Activated effector memory CD4-positive, alpha-beta T cell treated with Interleukin-2 at 50 U/mL for 16 hours (primary cell): ENCODE data around the gene STX3.
"Not testable (repeated sequence)": the region's sequence is repeated elsewhere in the genome, so short reads cannot be mapped to it uniquely, and the experiment has no call there.

Experiments
- DNase-seq: peaks from one replicate; pipeline ENCODE4 v3.0.0-alpha.2; 2020

The STX3 gene

DNA sequence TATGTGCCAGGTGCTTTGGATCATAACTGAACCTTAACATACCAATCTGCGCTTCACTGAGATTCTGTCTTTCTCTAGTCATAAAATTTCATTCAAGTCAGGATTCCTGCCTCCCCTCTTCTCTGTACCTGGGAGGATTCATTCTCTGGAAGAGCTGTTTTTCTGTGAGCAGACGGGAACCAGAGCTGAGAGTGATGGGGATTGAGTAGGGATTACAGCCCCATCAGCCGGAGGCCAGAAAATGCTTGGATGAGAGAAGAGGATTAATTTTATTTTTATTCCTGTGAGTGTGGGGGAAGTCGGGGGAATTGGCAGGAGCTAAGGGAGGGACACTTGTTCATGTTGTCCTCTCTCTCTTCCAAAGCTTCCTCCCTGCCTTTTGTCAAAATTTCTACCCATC, 4.7 kb downstream of the STX3 start:
- DNase-seq, result no peak

- DNase-seq, result no peak
Measured at GRCh38 chr11:59760771-59761170, 5.6 kb downstream of the STX3 start.

DNA sequence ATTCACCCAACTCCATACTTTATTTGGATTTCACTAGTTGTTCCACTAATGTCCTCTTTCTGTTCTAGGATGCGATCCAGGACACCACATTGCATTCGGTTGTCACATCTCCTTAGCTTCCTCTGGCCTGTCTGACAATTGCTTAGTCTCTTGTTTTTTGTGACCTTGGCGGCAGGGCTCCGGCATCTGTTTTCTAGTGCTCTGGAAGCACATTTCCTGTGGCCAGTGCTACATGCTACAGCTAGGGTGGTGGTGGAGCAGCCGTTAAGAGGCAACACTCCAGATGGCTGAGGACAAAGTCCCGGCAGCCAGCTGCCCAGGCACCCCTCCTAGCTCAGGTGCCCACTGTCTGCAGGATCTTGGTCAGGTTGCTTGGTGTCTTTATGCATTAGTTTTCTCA, 6.8 kb downstream of the STX3 start:
- DNase-seq, result no peak

GRCh38 chr11:59765068-59765735, 10.0 kb downstream of the STX3 start:
- DNase-seq, result no peak

DNA sequence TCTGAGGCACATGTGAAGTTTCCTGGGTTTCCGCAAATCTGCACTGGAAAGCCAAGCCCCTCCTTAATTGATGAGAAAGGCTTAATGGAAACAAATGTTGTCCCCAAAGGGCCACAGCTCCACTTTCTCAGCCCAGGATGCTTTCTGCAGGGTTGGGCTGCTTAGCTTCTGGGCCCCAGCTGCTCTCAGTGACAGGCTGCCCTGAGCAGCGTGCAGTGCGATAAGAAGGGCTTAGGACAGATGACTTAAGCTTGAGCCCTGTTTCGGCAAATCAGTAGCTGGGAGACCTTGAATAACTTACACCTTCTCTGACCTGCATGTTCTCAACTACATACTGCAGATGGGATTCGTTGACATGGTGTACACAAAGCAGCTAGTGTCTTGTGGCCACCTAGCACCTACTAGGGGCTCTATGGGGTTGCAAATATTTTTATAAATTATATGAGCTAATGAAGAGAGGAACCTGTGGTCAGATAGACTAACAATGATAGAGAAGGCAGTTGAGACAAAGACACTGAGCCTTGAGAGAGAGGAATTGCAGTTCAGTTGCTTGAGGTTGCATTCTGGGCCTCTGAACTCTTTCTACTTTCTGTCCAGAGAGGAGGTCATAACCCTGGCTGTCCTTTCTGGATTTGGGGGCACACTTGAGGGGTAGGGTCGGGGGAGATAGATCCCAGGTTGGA, 11.5 kb downstream of the STX3 start:
- no peak for DNase-seq

DNA sequence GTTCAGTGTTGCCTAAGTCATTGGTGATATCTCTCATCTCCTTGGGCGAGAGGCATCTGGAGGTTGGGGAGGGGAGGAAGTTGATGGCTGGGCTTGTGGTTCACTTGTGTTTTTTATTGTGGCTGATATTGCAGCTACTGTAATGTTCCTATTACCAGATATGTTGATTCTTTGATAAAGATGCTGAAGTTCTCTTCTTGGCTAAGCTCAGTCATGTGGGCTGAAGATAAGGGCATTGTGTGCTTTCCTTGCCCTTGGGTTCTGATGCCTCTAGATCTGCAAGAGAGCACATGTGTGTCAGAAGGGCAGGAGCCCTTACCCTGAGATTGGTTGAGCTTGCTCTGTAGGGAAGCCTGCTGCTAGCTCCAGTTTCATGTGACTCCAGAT, 12.0 kb downstream of the STX3 start:
- DNase-seq, result no peak

- DNase-seq, result no peak
Measured at GRCh38 chr11:59769111-59769510, 13.9 kb downstream of the STX3 start.

DNA sequence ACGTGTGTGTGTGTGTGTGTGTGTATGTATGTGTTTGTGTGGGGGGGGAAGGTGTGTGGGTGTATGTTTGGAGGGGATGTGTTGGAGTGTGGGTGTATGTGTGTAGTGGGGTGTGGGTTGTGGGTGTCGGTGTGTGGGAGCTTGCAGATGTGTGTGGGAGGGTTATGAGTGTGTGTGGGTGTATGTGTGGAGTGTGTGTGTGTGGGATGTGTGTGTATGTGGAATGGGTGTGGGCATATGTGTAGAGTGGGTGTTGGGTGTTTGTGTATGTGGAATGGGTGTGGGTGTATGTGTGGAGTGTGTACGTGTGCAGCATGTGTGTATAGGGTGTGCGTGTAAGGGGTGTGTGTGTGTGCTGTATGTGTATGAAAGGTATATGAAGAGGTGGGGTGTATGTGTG, 14.7 kb downstream of the STX3 start:
- DNase-seq, result no peak

GRCh38 chr11:59770319-59770718, 15.1 kb downstream of the STX3 start:
- DNase-seq, result no peak

DNA sequence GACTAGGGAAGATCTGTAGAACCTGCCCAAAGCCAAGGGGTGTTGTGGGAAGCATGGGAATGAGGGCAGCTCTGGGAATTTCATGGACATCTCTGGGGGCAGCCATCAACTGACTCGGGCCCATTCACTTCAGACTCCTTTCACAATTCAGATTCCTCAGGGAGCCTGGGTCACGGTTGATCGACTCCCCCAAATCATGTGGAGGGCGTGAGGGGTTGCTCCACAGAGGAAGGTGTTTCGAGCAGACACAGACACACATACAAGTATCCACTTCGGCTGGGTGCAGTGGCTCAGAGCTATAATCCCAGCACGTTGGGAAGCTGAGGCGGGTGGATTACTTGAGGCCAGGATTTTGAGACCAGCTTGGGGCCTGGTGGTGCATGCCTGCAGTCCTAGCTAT, 15.7 kb downstream of the STX3 start:
- DNase-seq, result no peak

DNA sequence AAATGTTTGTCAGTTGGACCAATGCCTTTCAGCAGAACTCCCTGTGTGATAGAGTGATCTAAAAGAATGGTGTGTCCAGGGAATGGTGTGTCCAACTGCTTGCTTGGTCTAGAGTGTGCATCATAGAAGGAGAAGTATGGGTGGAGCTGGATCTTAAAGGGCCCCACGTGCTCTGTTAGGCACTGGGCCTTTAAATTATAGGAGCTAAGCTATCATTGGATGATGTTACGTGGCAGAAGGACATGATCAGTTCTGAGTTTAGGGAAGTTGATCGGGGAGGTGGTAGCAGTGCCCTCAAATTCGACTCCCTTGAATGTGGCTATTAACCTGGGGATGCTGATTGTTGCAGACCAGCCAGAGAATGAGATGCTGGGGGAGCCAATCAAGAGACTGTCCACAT, 16.4 kb downstream of the STX3 start:
- DNase-seq, result no peak

DNA sequence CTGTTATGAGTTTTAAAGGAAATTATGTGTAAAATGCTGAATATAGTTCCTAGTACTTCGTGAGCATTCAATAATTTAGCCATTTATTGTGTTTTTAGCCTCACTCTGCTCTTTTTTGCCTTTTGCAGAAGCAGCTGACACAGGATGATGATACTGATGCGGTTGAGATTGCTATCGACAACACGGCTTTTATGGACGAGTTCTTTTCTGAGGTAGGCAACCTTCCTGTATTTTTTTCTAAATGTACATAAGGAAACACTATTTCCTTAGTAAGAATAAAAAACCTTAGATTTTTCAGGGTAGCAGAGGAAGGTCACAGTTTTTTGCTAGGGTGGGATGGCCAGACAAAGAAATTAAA, 17.9 kb downstream of the STX3 start:
- DNase-seq, result no peak

GRCh38 chr11:59776210-59777066, 21.3 kb downstream of the STX3 start:
- no peak for DNase-seq

- DNase-seq, result no peak
Measured at GRCh38 chr11:59777104-59777503, 21.9 kb downstream of the STX3 start.

DNA sequence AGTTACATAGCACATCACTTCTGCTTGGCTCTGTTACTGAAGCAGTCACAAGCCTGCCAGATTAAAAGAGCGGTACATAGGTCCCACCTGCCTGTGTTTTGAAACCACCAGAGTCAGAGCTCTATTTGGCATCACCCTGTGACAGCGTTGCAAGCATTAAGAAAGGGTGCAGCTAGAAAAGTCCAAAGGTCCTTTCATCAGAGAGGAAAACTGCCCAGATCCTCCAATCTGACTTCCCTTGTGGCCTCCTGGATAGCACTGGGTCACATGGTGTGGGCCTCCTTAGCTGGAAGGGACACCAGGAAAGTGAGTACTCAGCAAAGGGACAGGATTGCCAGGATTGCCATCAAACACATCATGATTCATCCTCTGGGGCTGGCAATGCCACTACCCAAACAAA, 22.9 kb downstream of the STX3 start:
- DNase-seq, result no peak

- no peak for DNase-seq
Measured at GRCh38 chr11:59779487-59779886, 24.3 kb downstream of the STX3 start.

- DNase-seq, result no peak
Measured at GRCh38 chr11:59782080-59782479, 26.9 kb downstream of the STX3 start.

DNA sequence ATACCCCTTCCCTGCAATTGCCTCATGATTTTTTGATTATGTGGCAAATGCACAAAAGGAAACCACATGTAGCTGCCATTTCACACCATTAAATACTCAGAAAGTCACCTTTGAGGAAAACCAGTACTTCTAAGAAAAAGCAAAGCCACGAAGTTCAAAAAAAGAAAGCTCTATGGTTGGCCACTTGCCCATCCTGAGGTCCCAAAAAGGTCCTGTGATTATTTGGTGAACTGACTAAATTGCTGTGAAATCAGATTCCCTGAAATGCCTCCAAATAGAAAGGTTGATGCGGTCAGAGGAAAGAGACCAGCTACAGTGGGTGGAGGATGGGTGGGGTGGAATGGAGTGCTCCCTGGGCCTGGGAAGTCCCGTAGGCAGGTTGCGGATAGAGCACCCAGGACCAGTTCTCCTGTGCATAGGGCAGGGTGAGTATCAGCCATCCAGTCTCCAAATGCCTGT, 28.5 kb downstream of the STX3 start:
- no peak for DNase-seq

DNA sequence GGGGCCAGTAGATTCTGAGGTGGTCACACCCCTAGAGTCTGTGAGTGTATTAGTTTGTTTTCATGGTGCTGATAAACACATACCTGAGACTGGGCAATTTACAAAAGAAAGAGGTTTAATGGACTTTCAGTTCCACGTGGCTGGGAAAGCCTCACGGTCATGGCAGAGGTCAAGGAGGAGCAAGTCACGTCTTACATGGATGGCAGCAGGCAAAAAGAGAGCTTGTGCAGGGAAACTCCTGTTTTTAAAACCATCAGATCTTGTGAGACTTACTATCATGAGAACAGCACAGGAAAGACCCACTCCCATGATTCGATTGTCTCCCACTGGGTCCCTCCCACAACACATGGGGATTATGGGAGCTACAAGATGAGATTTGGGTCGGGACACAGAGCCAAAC, 29.3 kb downstream of the STX3 start:
- DNase-seq, result not testable (repeated sequence)

GRCh38 chr11:59785818-59786217, 30.6 kb downstream of the STX3 start:
- DNase-seq, result no peak

DNA sequence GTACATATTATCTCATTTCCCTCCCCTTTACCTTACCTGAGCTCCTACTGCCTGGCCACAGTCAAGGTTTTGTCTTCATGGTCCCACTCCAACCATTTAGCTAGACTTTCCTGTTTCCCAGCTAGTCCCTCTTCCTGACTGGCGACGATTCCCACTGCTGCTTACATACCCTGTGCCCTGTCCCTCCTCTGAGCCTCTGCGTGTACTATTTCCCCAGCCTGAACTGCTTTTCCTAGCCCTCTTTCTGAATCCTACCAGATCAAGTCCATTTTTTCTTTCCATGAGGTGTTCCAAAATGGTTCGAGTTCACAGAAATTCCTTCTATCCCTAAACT, 32.0 kb downstream of the STX3 start:
- no peak for DNase-seq

DNA sequence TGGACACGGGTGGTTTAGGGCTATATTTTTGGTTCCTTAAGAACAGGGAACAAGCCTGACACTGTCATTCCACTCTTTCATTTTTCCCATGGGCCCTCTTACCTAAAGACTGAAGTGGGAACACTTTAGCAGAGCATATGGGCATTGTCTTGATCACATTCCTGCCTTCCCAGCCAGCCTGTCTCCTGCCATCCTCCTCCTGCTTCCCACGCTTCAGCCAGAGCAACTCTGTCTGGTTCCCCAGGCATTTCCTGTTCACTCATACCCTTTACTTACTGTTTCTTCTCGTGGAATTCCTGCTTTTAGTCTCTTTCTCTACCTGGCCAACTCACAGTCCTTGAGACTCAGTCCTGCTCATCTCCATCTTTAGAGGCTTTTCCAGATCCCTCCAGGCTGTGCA, 32.6 kb downstream of the STX3 start:
- no peak for DNase-seq

- DNase-seq, result no peak
Measured at GRCh38 chr11:59791639-59792038, 36.5 kb downstream of the STX3 start.

- DNase-seq, result no peak
Measured at GRCh38 chr11:59792507-59792906, 37.3 kb downstream of the STX3 start.
